Measurements from ENCODE around the gene B4GALT3. TPM values are rescaled to one million over a fixed set of nuclear protein-coding genes. Genes with fewer than 3 reads are reported as not detected.

The B4GALT3 gene
- total RNA-seq, 1 donor from 2014 or later = 43.5 TPM

GRCh38 chr1:161164901-161165610 lies 12.3 kb downstream of the B4GALT3 start:
- no peak for DNase-seq (ENCODE audit: extremely low read depth, low read depth, low spot score)

GRCh38 chr1:161163793-161164192 lies 13.5 kb downstream of the B4GALT3 start:
- no peak for DNase-seq (ENCODE audit: extremely low read depth, low read depth, low spot score)

- DNase-seq (ENCODE audit: extremely low read depth, low read depth, low spot score) = no peak
These were observed 14.5 kb downstream of the B4GALT3 start for GRCh38 chr1:161162806-161163205.

GRCh38 chr1:161162052-161162451 lies 15.3 kb downstream of the B4GALT3 start:
- no peak for DNase-seq (ENCODE audit: extremely low read depth, low read depth, low spot score)

- DNase-seq (ENCODE audit: extremely low read depth, low read depth, low spot score) = no peak
These were observed 15.7 kb downstream of the B4GALT3 start for GRCh38 chr1:161161652-161162051.

GRCh38 chr1:161160671-161161145 lies 16.6 kb downstream of the B4GALT3 start:
- DNase-seq (ENCODE audit: extremely low read depth, low read depth, low spot score) = no peak

- DNase-seq (ENCODE audit: extremely low read depth, low read depth, low spot score) = no peak
These were observed 17.4 kb downstream of the B4GALT3 start for GRCh38 chr1:161159913-161160243.

GRCh38 chr1:161159087-161159912 lies 18.0 kb downstream of the B4GALT3 start, which contains the start of gene USP21:
TSS of gene USP21 (plus strand) at chr1:161159500. CDS start at chr1:161160641, 1,141 bp downstream.
- DNase-seq (ENCODE audit: extremely low read depth, low read depth, low spot score) = no peak

- DNase-seq (ENCODE audit: extremely low read depth, low read depth, low spot score) = no peak
These were observed 18.8 kb downstream of the B4GALT3 start for GRCh38 chr1:161158316-161159010.

- no peak for DNase-seq (ENCODE audit: extremely low read depth, low read depth, low spot score)
These were observed 19.4 kb downstream of the B4GALT3 start for GRCh38 chr1:161157867-161158266.

- DNase-seq (ENCODE audit: extremely low read depth, low read depth, low spot score) = peak; percentile 80
These were observed 23.5 kb downstream of the B4GALT3 start, which contains the start of gene UFC1 for GRCh38 chr1:161153682-161154337. TSS of gene UFC1 (plus strand) at chr1:161153978. CDS start at chr1:161153998, 20 bp downstream.

- no peak for DNase-seq (ENCODE audit: extremely low read depth, low read depth, low spot score)
These were observed 24.1 kb downstream of the B4GALT3 start for GRCh38 chr1:161153176-161153575.

- no peak for DNase-seq (ENCODE audit: extremely low read depth, low read depth, low spot score)
These were observed 31.5 kb downstream of the B4GALT3 start for GRCh38 chr1:161145832-161146231.

GRCh38 chr1:161140755-161141400 lies 36.4 kb downstream of the B4GALT3 start:
- DNase-seq (ENCODE audit: extremely low read depth, low read depth, low spot score) = no peak

- DNase-seq (ENCODE audit: extremely low read depth, low read depth, low spot score) = no peak
These were observed 37.5 kb downstream of the B4GALT3 start for GRCh38 chr1:161139766-161140165.

- DNase-seq (ENCODE audit: extremely low read depth, low read depth, low spot score) = no peak
These were observed 38.9 kb downstream of the B4GALT3 start for GRCh38 chr1:161138431-161138830.

GRCh38 chr1:161137881-161138280 lies 39.4 kb downstream of the B4GALT3 start:
- no peak for DNase-seq (ENCODE audit: extremely low read depth, low read depth, low spot score)

- no peak for DNase-seq (ENCODE audit: extremely low read depth, low read depth, low spot score)
These were observed 44.0 kb downstream of the B4GALT3 start for GRCh38 chr1:161133220-161133740.

- DNase-seq (ENCODE audit: extremely low read depth, low read depth, low spot score) = peak; percentile 87
These were observed 44.7 kb downstream of the B4GALT3 start, which contains the start of gene DEDD for GRCh38 chr1:161132410-161133219. TSS of gene DEDD (minus strand) at chr1:161132667. CDS start at chr1:161124462, 8,205 bp downstream.

Measured in glomerular endothelial cell (primary cell).